ENCODE data around the gene SLC49A3. TPM values are rescaled to one million over a fixed set of nuclear protein-coding genes. Genes with fewer than 3 reads are reported as not detected.

The SLC49A3 gene
- total and polyA plus RNA-seq, 2 of the 13 experiments (the other 11 are each of a cell fraction or from before 2014, with no cell fraction given) = 0.07 to 0.17 TPM

- Histone ChIP-seq H3K27me3 (ENCODE audit: control insufficient read depth in 1 of 2, insufficient read depth in 2 of 2, low read length in 2 of 2) (0 out of 5 replicates have a peak, but pooled peaks cover 0 to 1% of the 10 kb centered on the region in 2 experiments), H3K27ac (ENCODE audit: extremely low read length, insufficient read depth, low read length) (no peak overlapping the region), H3K36me3 (replicated peaks in 1 of 2; ENCODE audit: control insufficient read depth in 1 of 2, insufficient read depth in 2 of 2, low read length in 2 of 2) (no peaks in the 10 kb centered on the region), H4K20me1 (ENCODE audit: insufficient read depth, low read length) (no peaks in the 10 kb centered on the region), H3K4me2 (ENCODE audit: low read depth, low read length) (peak overlapping the region; percentile 82), H3K9ac (ENCODE audit: insufficient read depth, low read depth, low read length) (peak overlapping the region; percentile 7; the same call in 1 of the 2 replicates), H3K79me2 (ENCODE audit: insufficient read depth, low read length) (no peaks in the 10 kb centered on the region), H3K9me3 (ENCODE audit: low read length) (no peaks in the 10 kb centered on the region), H3K4me3 (replicated peaks in 1 of 3; ENCODE audit: insufficient read depth in 1 of 3, low read depth in 2 of 3, low read length in 3 of 3) (peak overlapping the region in 1 of 3 experiments; percentile 66; a peak in 1 of 6 replicates), H3K4me1 (ENCODE audit: insufficient read depth, low read length) (peaks cover 83% of the 10 kb centered on the region), H2AFZ (ENCODE audit: low read length) (no peak overlapping the region)
- intact Hi-C loops (cut with micrococcal nuclease; ENCODE audit: unreplicated experiment) = no loop called here
- in situ Hi-C loops (cut with HindIII; ENCODE audit: extremely low pct_ligation_motif_present, low pct_unique_long_range_greater_than_20kb) = no loop called here
- DNase-seq (ENCODE audit: low spot score) (peak; percentile 63), ATAC-seq (peak; percentile 57), FAIRE-seq (peak; percentile 32)
- no TSS peak for BruUV-seq (replicated peaks)
- CTCF ChIA-PET (ENCODE audit: low intra/inter-chr PET ratio, low total read pairs) = interaction anchor here (1.6 kb wide), 1 partner anchor 17 kb away, joined by 7 read pairs; no protein-coding TSS in a partner anchor
- POLR2A ChIA-PET = interaction anchor here (1.2 to 1.6 kb wide), 2 partner anchors 10 to 16 kb away, joined by 4 to 9 read pairs; partner anchors contain the start of genes ATP5ME and MYL5
- WGBS (ENCODE audit: low lambda C conversion rate) = no CpG with 5 or more reads among the region's 19 CpGs
- TF ChIP-seq HNRNPLL (IDR thresholded peaks at IDR 0.05; ENCODE audit: low read depth, low read length, poor library complexity, severe bottlenecking) (no peak), ZNF713 (CRISPR knock-in tag; IDR thresholded peaks at IDR 0.05) (no peak), ZNF205 (CRISPR knock-in tag; IDR thresholded peaks at IDR 0.05) (peak; percentile 31; the same call in 1 of the 2 replicates), ZHX2 (IDR thresholded peaks at IDR 0.05; ENCODE audit: low read depth) (no peak; the same call in 1 of the 2 replicates), ZHX2 (CRISPR knock-in tag; IDR thresholded peaks at IDR 0.05; ENCODE audit: borderline replicate concordance) (no peak), FOXP4 (CRISPR knock-in tag; IDR thresholded peaks at IDR 0.05) (no peak), ZNF776 (CRISPR knock-in tag; IDR thresholded peaks at IDR 0.05) (no peak), FOXO1 (CRISPR knock-in tag; IDR thresholded peaks at IDR 0.05) (peak; percentile 52; the same call in 1 of the 2 replicates), ZNF367 (CRISPR knock-in tag; IDR thresholded peaks at IDR 0.05; ENCODE audit: borderline replicate concordance) (no peak), EHMT2 (IDR thresholded peaks at IDR 0.05; ENCODE audit: borderline replicate concordance, low read depth, low read length) (no peak), SOX5 (CRISPR knock-in tag; IDR thresholded peaks at IDR 0.05; ENCODE audit: borderline replicate concordance) (peak; percentile 38; the same call in 1 of the 2 replicates), ZNF17 (CRISPR knock-in tag; IDR thresholded peaks at IDR 0.05) (no peak), CREM (IDR thresholded peaks at IDR 0.05) (no peak), CREM (CRISPR knock-in tag; IDR thresholded peaks at IDR 0.05) (no peak), GABPB1 (CRISPR knock-in tag; IDR thresholded peaks at IDR 0.05) (peak; percentile 56; the same call in 1 of the 2 replicates)
Measured at GRCh38 chr4:683982-684622, 4.8 kb downstream of the SLC49A3 start.
